ENCODE measurements around the gene MBOAT1. TPM values are rescaled to one million over a fixed set of nuclear protein-coding genes. Genes with fewer than 3 reads are reported as not detected.
A peak's percentile ranks its signal among the peaks of the same experiment; 100 is the strongest.

The MBOAT1 gene
- total RNA-seq, 4 donors from 2014 or later = 0.61 to 1.8 (median 1.1) TPM

DNA sequence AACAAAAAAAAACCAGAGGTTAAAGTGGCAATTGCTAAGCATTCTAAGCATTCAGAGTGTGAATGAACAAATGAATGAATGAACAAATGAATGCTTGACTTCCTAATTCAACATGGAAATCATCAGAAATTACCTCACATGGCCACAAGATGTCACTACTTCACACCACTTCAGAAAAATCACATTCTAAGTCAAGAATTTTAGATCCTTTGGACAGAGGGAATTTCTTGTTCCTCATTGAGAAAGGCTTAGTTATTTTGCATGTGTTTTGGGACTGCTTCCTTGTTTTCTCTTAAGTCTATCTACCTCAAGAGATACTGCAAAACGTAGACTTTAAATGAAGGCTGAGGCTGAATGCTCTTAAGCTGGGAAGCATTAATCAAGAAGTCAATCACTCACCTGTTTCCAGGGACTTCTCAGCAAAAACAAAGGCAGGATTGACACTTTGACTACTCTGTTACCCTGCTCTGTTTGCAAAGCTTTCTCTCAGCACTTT, 120.2 kb downstream of the MBOAT1 start:
- in situ Hi-C loops (cut with MboI; ENCODE audit: low sequenced_read_pairs in 4 of 4) (loop anchor here in 3 of 4 donors (10.0 to 25.0 kb wide), 2 partner anchors 433 to 445 kb away; partner anchors contain the start of gene CDKAL1 (in 2 of the 3)), intact Hi-C loops (cut with DNase I; ENCODE audit: low total_unique reads) (loop anchor here (1.0 to 10.0 kb wide), 2 partner anchors 34 to 433 kb away; no protein-coding TSS in a partner anchor)
- Histone ChIP-seq H3K4me3 (no peak overlapping the region), H3K27me3 (no peaks in the 10 kb centered on the region), H3K9me3 (no peaks in the 10 kb centered on the region), H3K4me1 (no peaks in the 10 kb centered on the region), H3K27ac (no peak overlapping the region), H3K36me3 (no peaks in the 10 kb centered on the region)
- no peak for TF ChIP-seq POLR2A (IDR thresholded peaks at IDR 0.05)
- TF ChIP-seq, protein P1, sequence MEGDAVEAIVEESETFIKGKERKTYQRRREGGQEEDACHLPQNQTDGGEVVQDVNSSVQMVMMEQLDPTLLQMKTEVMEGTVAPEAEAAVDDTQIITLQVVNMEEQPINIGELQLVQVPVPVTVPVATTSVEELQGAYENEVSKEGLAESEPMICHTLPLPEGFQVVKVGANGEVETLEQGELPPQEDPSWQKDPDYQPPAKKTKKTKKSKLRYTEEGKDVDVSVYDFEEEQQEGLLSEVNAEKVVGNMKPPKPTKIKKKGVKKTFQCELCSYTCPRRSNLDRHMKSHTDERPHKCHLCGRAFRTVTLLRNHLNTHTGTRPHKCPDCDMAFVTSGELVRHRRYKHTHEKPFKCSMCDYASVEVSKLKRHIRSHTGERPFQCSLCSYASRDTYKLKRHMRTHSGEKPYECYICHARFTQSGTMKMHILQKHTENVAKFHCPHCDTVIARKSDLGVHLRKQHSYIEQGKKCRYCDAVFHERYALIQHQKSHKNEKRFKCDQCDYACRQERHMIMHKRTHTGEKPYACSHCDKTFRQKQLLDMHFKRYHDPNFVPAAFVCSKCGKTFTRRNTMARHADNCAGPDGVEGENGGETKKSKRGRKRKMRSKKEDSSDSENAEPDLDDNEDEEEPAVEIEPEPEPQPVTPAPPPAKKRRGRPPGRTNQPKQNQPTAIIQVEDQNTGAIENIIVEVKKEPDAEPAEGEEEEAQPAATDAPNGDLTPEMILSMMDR (IDR thresholded peaks at IDR 0.05 in 4 of 5, conservative IDR thresholded peaks at IDR 0.05 in 1 of 5) = peak; percentile 51 to 65 (median 61)
- DNase-seq (no peak), ATAC-seq (peak in 1 of 2 donors; percentile 58)

DNA sequence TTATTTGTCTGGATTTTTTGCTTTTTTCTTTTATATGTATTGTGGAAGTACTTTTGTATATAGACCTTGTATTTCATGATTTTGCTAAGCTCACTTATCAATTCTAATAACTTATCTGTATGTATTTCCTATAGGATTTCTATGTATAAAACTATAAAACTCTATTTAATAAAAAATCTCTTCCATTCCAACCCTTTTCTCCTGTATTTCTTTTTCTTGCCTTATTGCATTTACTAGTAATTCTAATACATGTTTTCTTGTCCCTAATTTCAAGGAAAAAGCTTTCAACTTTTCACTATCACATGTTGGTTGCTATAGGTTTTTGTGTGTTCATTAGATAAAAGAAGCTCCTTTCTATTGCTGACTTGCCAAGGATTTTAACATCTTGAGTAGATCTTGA, 125.3 kb downstream of the MBOAT1 start:
- no peaks in the 10 kb centered on the region for H3K27me3 ChIP-seq
- no peak overlapping the region for H3K27ac ChIP-seq
- ATAC-seq (no peak), DNase-seq (no peak)
- H3K4me3 ChIP-seq = no peak overlapping the region
- no peaks in the 10 kb centered on the region for H3K9me3 ChIP-seq
- in situ Hi-C loops (cut with MboI; ENCODE audit: low sequenced_read_pairs in 4 of 4) (loop anchor here in 2 of 4 donors (25.0 kb wide), 1 partner anchor 450 kb away; the partner anchor contains the start of gene CDKAL1 (in 2 of the 2)), intact Hi-C loops (cut with DNase I; ENCODE audit: low total_unique reads) (no loop called here)
- H3K36me3 ChIP-seq = no peaks in the 10 kb centered on the region
- no peaks in the 10 kb centered on the region for H3K4me1 ChIP-seq
- no peak for TF ChIP-seq POLR2A (IDR thresholded peaks at IDR 0.05)
- TF ChIP-seq, protein P1 (IDR thresholded peaks at IDR 0.05 in 4 of 5, conservative IDR thresholded peaks at IDR 0.05 in 1 of 5) = no peak

DNA sequence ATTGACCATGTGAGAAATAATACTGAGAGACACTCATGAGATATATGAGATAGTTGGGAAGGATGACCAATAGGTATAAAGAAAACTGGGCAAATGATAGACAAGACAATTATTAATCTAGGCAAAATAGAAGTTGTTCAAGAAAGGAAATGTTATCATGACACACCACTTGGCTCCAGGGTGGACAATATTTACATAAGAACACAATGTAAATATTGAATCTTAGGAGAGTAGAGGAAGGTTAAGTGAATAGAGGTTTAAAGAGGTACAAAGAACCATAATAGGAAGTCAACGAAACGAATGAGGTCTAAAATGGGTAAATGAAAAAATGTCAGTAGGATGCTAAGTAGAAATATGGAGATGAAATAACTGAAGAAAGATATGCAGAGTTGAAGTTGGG, 126.5 kb downstream of the MBOAT1 start:
- in situ Hi-C loops (cut with MboI; ENCODE audit: low sequenced_read_pairs in 4 of 4) = loop anchor here in 2 of 4 donors (25.0 kb wide), 1 partner anchor 451 kb away; the partner anchor contains the start of gene CDKAL1 (in 2 of the 2)
- ATAC-seq = no peak
- Histone ChIP-seq H3K36me3 (no peaks in the 10 kb centered on the region), H3K9me3 (no peaks in the 10 kb centered on the region), H3K27ac (no peak overlapping the region), H3K27me3 (no peaks in the 10 kb centered on the region), H3K4me3 (no peak overlapping the region), H3K4me1 (no peaks in the 10 kb centered on the region)
- intact Hi-C loops (cut with DNase I; ENCODE audit: low total_unique reads) = no loop called here
- DNase-seq = no peak
- TF ChIP-seq, protein P1 (IDR thresholded peaks at IDR 0.05 in 4 of 5, conservative IDR thresholded peaks at IDR 0.05 in 1 of 5) = no peak
- no peak for TF ChIP-seq POLR2A (IDR thresholded peaks at IDR 0.05)

DNA sequence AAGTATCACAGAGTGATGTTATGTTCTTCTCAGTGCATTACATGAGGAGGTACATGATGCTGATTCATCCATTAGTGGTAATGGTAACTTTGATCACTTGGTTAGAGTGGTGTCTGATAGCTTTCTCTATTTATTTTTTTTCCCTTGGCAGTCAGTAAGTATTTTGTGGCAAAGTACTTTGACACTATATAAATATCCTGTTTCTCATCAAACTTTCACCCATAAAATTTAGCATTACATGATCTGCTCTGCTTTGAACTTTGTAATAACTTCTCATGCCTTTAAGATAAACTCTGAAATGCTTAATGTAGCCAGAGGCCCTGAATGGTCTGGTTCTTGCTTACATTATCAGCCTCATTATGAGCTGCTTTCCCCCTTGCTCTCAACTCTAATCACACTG, 127.9 kb downstream of the MBOAT1 start:
- Histone ChIP-seq H3K4me3 (no peak overlapping the region), H3K36me3 (no peaks in the 10 kb centered on the region), H3K4me1 (no peaks in the 10 kb centered on the region), H3K27me3 (no peaks in the 10 kb centered on the region), H3K9me3 (no peaks in the 10 kb centered on the region), H3K27ac (no peak overlapping the region)
- intact Hi-C loops (cut with DNase I; ENCODE audit: low total_unique reads) (no loop called here), in situ Hi-C loops (cut with MboI; ENCODE audit: low sequenced_read_pairs in 4 of 4) (loop anchor here in 2 of 4 donors (25.0 kb wide), 1 partner anchor 453 kb away; the partner anchor contains the start of gene CDKAL1 (in 2 of the 2))
- DNase-seq (no peak), ATAC-seq (no peak)
- TF ChIP-seq, protein P1 (IDR thresholded peaks at IDR 0.05 in 4 of 5, conservative IDR thresholded peaks at IDR 0.05 in 1 of 5) = no peak
- no peak for TF ChIP-seq POLR2A (IDR thresholded peaks at IDR 0.05)

Measured in gastrocnemius medialis (tissue), 4 donors.